K562 (cell line): ENCODE data around the gene CAMK2G. TPM values are rescaled to one million over a fixed set of nuclear protein-coding genes. Genes with fewer than 3 reads are reported as not detected.
A peak's percentile ranks its signal among the peaks of the same experiment; 100 is the strongest.

Experiments
- ATAC-seq: fragments of 200-7000 bp; cut with Tn5 transposase; 3 replicates; pipeline ENCODE4 v1.9.1; 2020; ENCODE audit warnings: moderate library complexity
- BruUV-seq: library from RNA; stranded (reverse); fragments of 400-500 nt; replicated peaks from 2 replicates; lab custom pipeline; 2021; lab: Mats Ljungman, UMichigan
- CTCF ChIA-PET: fragments of 300-600 bp; formaldehyde crosslinking; extraction: SDS; loops from one replicate; lab custom pipeline; 2021; ENCODE audit warnings: low intra/inter-chr PET ratio; lab: Yijun Ruan, JAX
- POLR2A ChIA-PET: fragments of 300-600, 350-650 bp; sonication (Branson Sonifier 250); formaldehyde crosslinking; extraction: SDS; loops from one replicate; lab custom pipeline; 2021; ENCODE audit warnings: antibody characterized with exemption, inconsistent platforms; lab: Yijun Ruan, JAX
- DNase-seq, 4 experiments: peaks; one replicate each; pipeline versions ENCODE4 v3.0.0 to v3.0.0-alpha.2; 2011 to 2018; ENCODE audit warnings: low spot score in 3 of 4, mixed read lengths in 3 of 4; ENCODE audit errors: extremely low read depth in 1 of 4
- FAIRE-seq: peaks from 2 replicates; lab custom pipeline; 2011; peaks lifted over from hg19 to GRCh38; lab: Jason Lieb, UNC
- H2AFZ ChIP-seq: 2 replicates; pipeline ENCODE4 v1.6.0; 2011; ENCODE audit warnings: low read depth, low read length, control low read depth, inconsistent platforms
- H3K27ac ChIP-seq: fragments of 200-600 bp; 3 replicates; pipeline ENCODE4 v1.8.0; 2011; ENCODE audit warnings: low read depth, mild to moderate bottlenecking, control low read depth, inconsistent platforms, low read length, moderate library complexity, mixed read lengths; ENCODE audit errors: extremely low read depth
- H3K27me3 ChIP-seq, 2 experiments: fragments of 300-600 bp in 1 of 2; 2 replicates in 1 of 2; 3 replicates in 1 of 2; pipeline versions ENCODE4 v1.6.0 to v1.8.0; 2011; ENCODE audit warnings: inconsistent platforms in 2 of 2, low read length in 2 of 2, mild to moderate bottlenecking in 1 of 2, mixed read lengths in 1 of 2, moderate library complexity in 1 of 2; ENCODE audit not compliant: control insufficient read depth in 2 of 2, insufficient read depth in 2 of 2
- H3K36me3 ChIP-seq: fragments of 300-600 bp; 3 replicates; pipeline ENCODE4 v1.8.0; 2011; ENCODE audit warnings: mild to moderate bottlenecking, low read length, inconsistent platforms; ENCODE audit not compliant: control insufficient read depth, insufficient read depth
- H3K4me1 ChIP-seq, 2 experiments: fragments of 200-600 bp in 1 of 2; replicated peaks in 1 of 2; 2 replicates in 1 of 2; 3 replicates in 1 of 2; pipeline versions ENCODE4 v1.5.1 to v1.8.0; 2011; ENCODE audit warnings: inconsistent platforms in 2 of 2, low read length in 2 of 2, mild to moderate bottlenecking in 1 of 2, mixed read lengths in 1 of 2, moderate library complexity in 1 of 2; ENCODE audit not compliant: control insufficient read depth in 2 of 2, insufficient read depth in 2 of 2
- H3K4me2 ChIP-seq: 2 replicates; pipeline ENCODE4 v1.6.1; 2011; ENCODE audit warnings: low read length, control low read depth, inconsistent platforms, mixed read lengths; ENCODE audit not compliant: insufficient read depth
- H3K4me3 ChIP-seq: fragments of 200-600 bp; sonication (generic), shearing (Covaris generic); 2 replicates; pipeline ENCODE4 v1.5.1; 2016; ENCODE audit warnings: control low read depth, inconsistent platforms
- H3K79me2 ChIP-seq: fragments of 200-600 bp; 3 replicates; pipeline ENCODE4 v1.8.0; 2011; ENCODE audit warnings: low read length, inconsistent platforms; ENCODE audit not compliant: control insufficient read depth, insufficient read depth
- H3K9ac ChIP-seq, 2 experiments: 2 replicates each; pipeline versions ENCODE4 v1.6.0 to v1.6.1; 2011; ENCODE audit warnings: low read depth in 2 of 2, low read length in 2 of 2, control low read depth in 1 of 2, inconsistent platforms in 1 of 2, mild to moderate bottlenecking in 1 of 2, mixed read lengths in 1 of 2; ENCODE audit not compliant: insufficient read depth in 1 of 2
- H3K9me1 ChIP-seq: one replicate; pipeline ENCODE4 v1.6.0; 2011; ENCODE audit warnings: inconsistent platforms, mild to moderate bottlenecking, low read length, moderate library complexity; ENCODE audit not compliant: control insufficient read depth, insufficient read depth
- H3K9me3 ChIP-seq: replicated peaks from 2 replicates; pipeline ENCODE4 v1.5.1; 2011; ENCODE audit warnings: low read depth, low read length, inconsistent platforms; ENCODE audit not compliant: control insufficient read depth, insufficient read depth
- H4K20me1 ChIP-seq: replicated peaks from 2 replicates; pipeline ENCODE4 v1.6.1; 2011; ENCODE audit warnings: low read length, inconsistent platforms, mixed read lengths; ENCODE audit not compliant: control insufficient read depth, insufficient read depth
- ADNP ChIP-seq: fragments of 200-800 bp; sonication (Bioruptor generic); IDR thresholded peaks from 2 replicates; pipeline ENCODE4 v1.6.1; 2016; ENCODE audit warnings: missing genetic modification characterization, missing compliant biosample characterization
- ATF7 ChIP-seq: fragments of 450-650 bp; IDR thresholded peaks from 2 replicates; pipeline ENCODE4 v1.7.1; 2014; ENCODE audit warnings: mild to moderate bottlenecking, moderate library complexity
- BACH1 ChIP-seq: fragments of 200-800 bp; sonication (Bioruptor generic); IDR thresholded peaks from 2 replicates; pipeline ENCODE4 v1.6.1; 2016; ENCODE audit warnings: missing genetic modification characterization, missing compliant biosample characterization
- CTCF ChIP-seq, 3 experiments: IDR thresholded peaks in 2 of 3; conservative IDR thresholded peaks in 1 of 3; 2 replicates each; pipeline ENCODE4 v1.5.1; 2011 to 2012; ENCODE audit warnings: low read length in 3 of 3, mild to moderate bottlenecking in 3 of 3, control low read depth in 2 of 3, improper control_type of control experiment in 1 of 3, inconsistent platforms in 1 of 3, low read depth in 1 of 3, mixed read lengths in 1 of 3, moderate library complexity in 1 of 3; ENCODE audit not compliant: insufficient read depth in 2 of 3
- DNMT1 ChIP-seq: fragments of 450-650 bp; IDR thresholded peaks from 2 replicates; pipeline ENCODE4 v1.6.1; 2016; ENCODE audit warnings: antibody characterized with exemption, mild to moderate bottlenecking
- DPF2 ChIP-seq: fragments of 450-650 bp; IDR thresholded peaks from 2 replicates; pipeline ENCODE4 v1.6.1; 2016
- E2F1 ChIP-seq: sonication (generic); formaldehyde crosslinking; IDR thresholded peaks from 2 replicates; pipeline ENCODE4 v1.8.1; 2023; ENCODE audit warnings: mild to moderate bottlenecking, missing genetic modification reagents, moderate library complexity
- KAT7 ChIP-seq: sonication (generic); formaldehyde crosslinking; IDR thresholded peaks from 2 replicates; pipeline ENCODE4 v1.8.0; 2022; ENCODE audit warnings: missing genetic modification reagents, mild to moderate bottlenecking, borderline replicate concordance
- NR1H2 ChIP-seq: sonication (generic); formaldehyde crosslinking; IDR thresholded peaks from 2 replicates; pipeline ENCODE4 v1.4.0; 2020; ENCODE audit warnings: mild to moderate bottlenecking, missing genetic modification reagents
- RAD21 ChIP-seq, 2 experiments: fragments of 250-450 bp in 1 of 2; fragments of 450-650 bp in 1 of 2; sonication (Bioruptor Pico) in 1 of 2; formaldehyde crosslinking in 1 of 2; IDR thresholded peaks in 1 of 2; conservative IDR thresholded peaks in 1 of 2; 2 replicates each; pipeline versions ENCODE4 v1.4.0 to v1.8.0; 2020 to 2022; ENCODE audit warnings: mild to moderate bottlenecking in 2 of 2, moderate library complexity in 1 of 2
- RBM25 ChIP-seq: fragments of 200-400 bp; formaldehyde crosslinking; IDR thresholded peaks from 2 replicates; pipeline ENCODE4 v1.6.1; 2018; ENCODE audit warnings: low read length, low read depth, moderate library complexity; ENCODE audit not compliant: severe bottlenecking
- SMAD2 ChIP-seq: fragments of 150-350 bp; IDR thresholded peaks from 2 replicates; pipeline ENCODE4 v1.6.1; 2014; ENCODE audit warnings: low read depth, mild to moderate bottlenecking, low read length
- SMC3 ChIP-seq: conservative IDR thresholded peaks from 2 replicates; pipeline ENCODE4 v1.6.1; 2011; ENCODE audit warnings: low read depth, low read length, improper control_type of control experiment; ENCODE audit not compliant: insufficient read depth
- SNIP1 ChIP-seq: fragments of 450-650 bp; IDR thresholded peaks from 2 replicates; pipeline ENCODE4 v1.7.1; 2017; ENCODE audit warnings: low read depth, mild to moderate bottlenecking
- ZBTB2 ChIP-seq: fragments of 450-650 bp; IDR thresholded peaks from 2 replicates; pipeline ENCODE4 v1.6.1; 2016; ENCODE audit warnings: antibody characterized with exemption
- ZKSCAN1 ChIP-seq: fragments of 150-350 bp; IDR thresholded peaks from 2 replicates; pipeline ENCODE4 v1.6.1; 2016; ENCODE audit warnings: low read depth, low read length
- ZKSCAN8 ChIP-seq: fragments of 200-800 bp; sonication (Bioruptor generic); IDR thresholded peaks from 2 replicates; pipeline ENCODE4 v1.6.1; 2016; ENCODE audit warnings: missing genetic modification characterization, missing compliant biosample characterization
- ZNF212 ChIP-seq: fragments of 450-650 bp; formaldehyde crosslinking; IDR thresholded peaks from 2 replicates; pipeline ENCODE4 v1.4.0; 2020; ENCODE audit warnings: mild to moderate bottlenecking
- ZNF347 ChIP-seq: fragments of 450-650 bp; formaldehyde crosslinking; IDR thresholded peaks from 2 replicates; pipeline ENCODE4 v1.4.0; 2020; ENCODE audit warnings: low read depth, mild to moderate bottlenecking, moderate library complexity
- ZNF717 ChIP-seq: fragments of 250-450 bp; sonication (Bioruptor Pico); IDR thresholded peaks from 2 replicates; pipeline ENCODE4 v1.5.0; 2021
- WGBS: fragments of 100-300 bp; shearing (Covaris generic); methylation state at CpG from one replicate; pipeline ENCODE4 v1.1.6; 2016; ENCODE audit warnings: low coverage, mixed read lengths; ENCODE audit not compliant: insufficient coverage; ENCODE audit errors: missing lambda C conversion rate; 5-methylcytosine and 5-hydroxymethylcytosine counted together
- in situ Hi-C: fragments of 300-500 bp; cut with MboI; formaldehyde crosslinking; loops from 4 replicates; pipeline ENCODE4 v1.15.0; 2018; ENCODE audit warnings: inconsistent platforms, mixed read lengths
- intact Hi-C: fragments of 100-400 bp; cut with micrococcal nuclease; formaldehyde crosslinking; loops from 2 replicates; pipeline ENCODE4 v1.14.2; 2022
- polyA plus RNA-seq, 8 experiments: library from polyadenylated mRNA; depleted of rRNA in 4 of 8; stranded (reverse) in 5 of 8; unstranded in 3 of 8; fragments of >200 nt; fragmentation: Nextera tagmentation in 2 of 8; fragmentation: Illumina TruSeq in 1 of 8; extraction: Ambion mirVana in 2 of 8; extraction: Trizol in 1 of 8; gene quantifications; 2 replicates each; pipeline versions ENCODE4 v1.2.1 to v1.2.3, GENCODE V29; 2011 to 2014; ENCODE audit warnings: inconsistent platforms in 1 of 8, missing spikeins in 1 of 8
- total RNA-seq, 7 experiments: library from RNA; depleted of rRNA in 6 of 7; stranded (reverse); fragments of >200 nt in 6 of 7; fragmentation: Illumina TruSeq in 2 of 7; extraction: Trizol in 2 of 7; gene quantifications; 2 replicates each; pipeline versions ENCODE4 v1.2.1 to v1.2.3, GENCODE V29; 2011 to 2021; ENCODE audit warnings: low replicate concordance in 1 of 7

CAMK2G gene
- total and polyA plus RNA-seq, 9 of the 15 experiments (the other 6 are each of a cell fraction or from before 2014, with no cell fraction given): 9.0 to 37.9 (median 32.6) TPM

DNA sequence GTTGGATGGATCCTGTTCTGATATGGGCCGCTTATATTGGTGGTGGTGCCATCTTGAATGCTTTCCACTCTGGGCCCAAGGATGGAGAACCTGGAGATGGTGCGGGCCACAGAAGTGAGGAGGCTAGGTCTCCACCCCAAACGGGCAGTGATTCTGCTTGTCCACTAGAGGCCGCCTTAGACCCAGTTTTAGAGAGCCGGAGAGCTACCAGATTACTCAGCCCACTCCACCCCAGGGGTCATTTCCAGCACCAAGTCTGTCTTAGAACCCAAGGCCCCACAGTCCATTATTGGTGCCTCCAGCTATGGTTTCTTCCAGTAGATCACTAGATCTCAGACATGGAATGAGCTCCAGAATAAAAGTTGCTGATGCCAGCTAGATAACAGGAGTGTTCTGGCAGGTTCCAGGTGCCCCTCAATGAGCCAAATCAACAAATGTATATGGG lies 11.8 kb upstream of the CAMK2G start:
- Histone ChIP-seq H3K9me3 (no peaks in the 10 kb centered on the region), H4K20me1 (no peaks in the 10 kb centered on the region), H3K4me2 (no peak overlapping the region), H3K9me1 (no peaks in the 10 kb centered on the region), H3K4me1 (peaks cover 17 to 20% of the 10 kb centered on the region in 2 experiments), H3K79me2 (no peaks in the 10 kb centered on the region), H3K4me3 (no peak overlapping the region), H3K27me3 (no peaks in the 10 kb centered on the region), H3K27ac (no peak overlapping the region), H2AFZ (no peak overlapping the region), H3K36me3 (no peaks in the 10 kb centered on the region), H3K9ac (no peak overlapping the region)
- in situ Hi-C loops (loop anchor here (5.0 to 10.0 kb wide), 3 partner anchors 49 to 349 kb away; no protein-coding TSS in a partner anchor), intact Hi-C loops (loop anchor here (1.0 to 5.0 kb wide), 5 partner anchors 54 to 351 kb away; no protein-coding TSS in a partner anchor)
- FAIRE-seq (peak; percentile 95), DNase-seq (peak; percentile 89 to 92 (median 90)), ATAC-seq (peak; percentile 98)
- CTCF ChIA-PET: interaction anchor here (0.6 to 4.9 kb wide), 12 partner anchors 37 to 1351 kb away, joined by 3 to 39 read pairs (median 6); partner anchors contain the start of gene COMTD1
- WGBS: 0% methylated on average over 5 of the region's 5 CpGs
- POLR2A ChIA-PET: interaction anchor here (0.6 to 3.2 kb wide), 9 partner anchors 8 to 195 kb away, joined by 3 to 12 read pairs (median 3); partner anchors contain the start of gene CAMK2G
- BruUV-seq: no TSS peak
- TF ChIP-seq DPF2: peak; percentile 30; the same call in 1 of the 2 replicates
- TF ChIP-seq RBM25: no peak
- TF ChIP-seq ATF7: peak; percentile 36; the same call in 1 of the 2 replicates
- no peak for TF ChIP-seq BACH1 (tag)
- no peak for TF ChIP-seq ZNF717 (CRISPR knock-in tag)
- TF ChIP-seq SMAD2: no peak
- TF ChIP-seq ADNP: no peak
- TF ChIP-seq KAT7 (CRISPR knock-in tag): no peak
- peak; percentile 98 for TF ChIP-seq SMC3
- no peak for TF ChIP-seq DNMT1
- no peak for TF ChIP-seq ZBTB2
- TF ChIP-seq ZKSCAN1: no peak
- peak; percentile 93 to 98 (median 97) for TF ChIP-seq CTCF (IDR thresholded peaks at IDR 0.05 in 2 of 3, conservative IDR thresholded peaks at IDR 0.05 in 1 of 3; ENCODE audit: insufficient read depth in 2 of 3, low read depth in 1 of 3, low read length in 3 of 3)
- 0 out of 2 replicates have a peak, but pooled peaks have one; percentile 48 for TF ChIP-seq E2F1 (CRISPR knock-in tag)
- TF ChIP-seq ZNF212: no peak
- no peak for TF ChIP-seq SNIP1
- peak; percentile 99 for TF ChIP-seq RAD21 (CRISPR knock-in tag; conservative IDR thresholded peaks at IDR 0.05 in 1 of 2, IDR thresholded peaks at IDR 0.05 in 1 of 2)
- no peak for TF ChIP-seq ZNF347
- no peak for TF ChIP-seq ZKSCAN8 (CRISPR knock-in tag)
- peak; percentile 35; the same call in 1 of the 2 replicates for TF ChIP-seq NR1H2 (CRISPR knock-in tag)
